HUDEP-2 (cell line): ENCODE measurements around the gene INPP5D.
A peak's percentile ranks its signal among the peaks of the same experiment; 100 is the strongest.

Experiments used
- DNase-seq, 76 experiments: peaks; one replicate each; lab custom pipeline; 2025; ENCODE audit not compliant: unreplicated experiment in 76 of 76; lab: John Stamatoyannopoulos, UW

INPP5D gene

DNA sequence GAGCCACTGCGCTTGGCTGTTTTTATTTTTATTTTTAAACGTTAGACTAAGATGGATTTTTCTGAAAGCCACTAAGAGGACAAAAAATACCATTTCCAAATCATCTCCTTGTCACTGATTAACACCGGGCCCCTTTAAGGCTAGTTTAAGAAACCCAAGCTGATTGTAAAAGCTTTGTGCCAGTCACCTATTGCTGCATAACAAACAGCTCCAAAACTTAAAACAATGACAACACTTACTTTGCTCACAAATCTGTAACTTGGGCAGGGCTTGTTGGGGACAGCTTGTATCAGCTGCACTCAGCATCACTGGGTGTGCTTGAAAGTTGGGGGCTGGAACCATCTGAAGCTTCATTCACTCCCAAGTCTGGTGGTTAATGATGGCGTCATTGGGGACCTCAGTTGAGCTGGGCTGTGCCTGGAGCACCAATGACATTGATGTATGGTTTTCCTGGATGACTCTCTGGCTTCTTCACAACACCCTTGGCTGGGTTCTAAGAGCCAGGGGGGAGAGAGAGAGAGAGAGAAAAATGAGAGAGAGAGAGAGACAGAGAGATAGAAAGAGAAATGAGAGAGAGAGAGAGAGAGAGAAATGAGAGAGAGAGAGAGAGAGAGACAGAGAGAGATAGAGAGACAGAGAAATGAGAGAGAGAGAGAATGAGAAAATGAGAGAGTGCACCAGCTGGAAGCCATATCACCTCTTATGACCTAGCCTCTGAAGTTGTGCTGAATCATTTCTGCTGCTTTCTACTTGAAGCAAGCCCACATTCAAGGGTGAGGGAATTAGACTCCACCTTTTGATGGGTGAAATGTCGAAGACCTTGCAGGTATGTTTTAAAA lies 165.3 kb downstream of the INPP5D start:
- peak in 1 of 76 experiments; percentile 7 for DNase-seq

DNA sequence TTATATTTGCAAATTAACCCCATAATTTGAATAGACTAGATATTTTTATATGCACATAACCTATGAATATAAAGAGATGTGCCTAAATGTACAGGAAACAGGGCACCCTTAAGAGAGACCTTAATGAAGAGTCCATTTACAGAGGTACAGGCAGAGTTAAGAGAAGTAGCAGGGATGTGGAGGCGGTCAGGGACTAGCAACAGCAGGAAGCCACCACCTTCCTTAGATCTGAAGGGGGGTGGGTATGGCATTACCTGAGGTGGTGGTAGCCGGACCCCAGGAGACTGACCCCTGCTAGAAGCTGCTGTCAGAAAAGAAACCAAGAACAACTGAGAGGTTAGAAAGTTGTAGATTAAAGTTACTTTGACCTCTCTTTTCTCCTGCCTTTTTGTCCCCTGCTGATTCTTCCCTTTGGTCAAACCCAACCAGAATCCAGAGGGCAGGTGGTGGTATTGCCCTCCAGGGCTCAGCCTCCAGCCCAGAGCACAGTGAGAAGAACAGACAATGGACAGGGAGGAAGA lies 166.4 kb downstream of the INPP5D start:
- DNase-seq, result no peak

- no peak for DNase-seq
Observed at GRCh38 chr2:233227346-233227978, 167.3 kb downstream of the INPP5D start.

DNA sequence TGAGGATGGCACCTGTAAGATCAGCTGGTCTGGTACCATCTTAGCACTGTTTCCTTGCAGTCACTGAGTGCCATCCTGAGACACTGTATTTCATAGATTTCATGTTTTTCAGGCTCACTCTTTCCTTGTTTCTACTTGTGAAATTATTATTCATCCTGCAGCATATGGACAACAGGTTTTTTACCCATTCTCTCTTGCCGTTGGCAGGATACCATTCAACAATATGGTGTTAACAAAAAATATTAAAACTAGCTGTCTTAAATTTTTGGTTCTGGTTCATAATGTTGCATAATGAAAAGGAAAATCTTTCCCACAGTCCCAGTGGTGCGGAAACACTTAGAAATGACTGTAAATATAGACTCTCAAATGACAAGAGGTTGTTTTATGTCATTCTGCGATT lies 168.2 kb downstream of the INPP5D start:
- DNase-seq, result no peak

- no peak for DNase-seq
Observed at GRCh38 chr2:233233618-233234230, 173.6 kb downstream of the INPP5D start.

DNA sequence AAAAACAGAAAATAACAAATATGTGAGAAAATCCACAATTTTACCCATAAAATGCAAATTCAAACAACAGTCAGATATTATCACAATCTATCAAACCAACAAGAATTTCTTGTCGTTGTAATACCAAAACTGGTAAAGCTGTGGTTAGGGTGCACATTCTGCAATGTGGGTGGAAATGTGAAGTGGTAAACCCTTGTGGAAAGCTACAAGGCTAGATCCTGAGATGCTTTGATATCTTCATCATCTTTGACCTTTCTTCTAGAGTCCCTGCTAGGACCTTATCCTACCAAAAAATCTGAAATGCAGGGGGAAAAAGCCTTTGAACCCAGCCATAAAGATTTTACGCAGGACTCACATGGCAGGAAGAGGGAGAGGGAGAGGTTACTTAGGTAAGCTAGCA lies 174.1 kb downstream of the INPP5D start:
- no peak for DNase-seq

DNA sequence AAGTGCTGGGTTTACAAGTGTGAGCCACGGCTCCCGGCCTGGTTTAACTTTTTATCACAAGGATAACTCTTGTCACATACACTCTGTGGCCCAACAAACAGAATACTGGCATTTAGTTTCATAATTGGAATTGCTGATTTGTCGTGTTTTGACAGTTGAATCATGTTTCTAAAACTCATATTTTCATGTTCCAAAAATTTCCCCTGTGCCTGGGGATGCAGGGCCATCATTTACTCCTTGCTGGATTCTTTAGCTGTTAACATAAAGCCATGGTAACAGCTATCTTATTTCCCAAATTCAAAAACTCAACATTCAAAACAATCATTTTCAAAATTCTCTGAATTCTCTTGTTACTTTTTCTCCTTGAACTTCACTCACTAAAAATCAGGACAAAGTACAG lies 174.9 kb downstream of the INPP5D start:
- DNase-seq, result no peak

GRCh38 chr2:233235977-233236376 lies 175.8 kb downstream of the INPP5D start:
- DNase-seq, result no peak

DNA sequence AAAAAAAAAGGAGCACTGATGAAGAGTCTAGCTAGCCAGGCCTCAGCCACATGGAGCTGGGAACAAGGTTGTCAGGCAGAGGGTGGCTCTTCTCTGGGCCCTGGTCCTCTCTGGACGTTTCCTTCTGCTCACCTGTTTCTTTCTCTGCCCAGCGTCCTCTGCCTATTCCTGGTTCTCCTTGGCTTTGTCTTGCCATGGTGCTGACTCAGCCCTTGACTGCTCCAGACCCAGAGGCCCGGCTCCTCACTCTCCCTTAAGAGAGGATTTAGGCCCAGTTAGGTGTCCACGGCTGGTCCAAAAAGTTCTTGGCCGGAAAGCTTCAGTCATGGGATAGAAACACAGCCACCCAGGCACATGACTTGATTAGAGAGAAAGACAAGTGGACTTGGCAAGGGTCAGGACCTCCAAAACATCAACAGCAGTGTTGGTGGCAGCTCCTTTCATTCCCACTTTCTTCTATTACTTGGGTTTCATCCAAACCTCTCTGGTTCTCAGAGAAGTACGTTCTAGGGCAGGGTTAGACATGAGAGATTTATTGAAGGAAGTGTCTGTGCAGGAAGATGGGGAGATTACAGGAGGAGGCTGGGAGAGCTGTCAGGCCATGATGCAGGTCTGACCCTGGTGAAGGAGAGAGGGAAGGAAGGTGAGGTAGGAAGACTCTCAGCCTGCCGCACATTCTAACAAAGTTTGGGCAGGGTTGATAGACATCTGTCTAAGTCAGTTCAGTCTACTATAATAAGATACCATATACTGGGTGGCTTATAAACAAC lies 176.9 kb downstream of the INPP5D start:
- no peak for DNase-seq

DNA sequence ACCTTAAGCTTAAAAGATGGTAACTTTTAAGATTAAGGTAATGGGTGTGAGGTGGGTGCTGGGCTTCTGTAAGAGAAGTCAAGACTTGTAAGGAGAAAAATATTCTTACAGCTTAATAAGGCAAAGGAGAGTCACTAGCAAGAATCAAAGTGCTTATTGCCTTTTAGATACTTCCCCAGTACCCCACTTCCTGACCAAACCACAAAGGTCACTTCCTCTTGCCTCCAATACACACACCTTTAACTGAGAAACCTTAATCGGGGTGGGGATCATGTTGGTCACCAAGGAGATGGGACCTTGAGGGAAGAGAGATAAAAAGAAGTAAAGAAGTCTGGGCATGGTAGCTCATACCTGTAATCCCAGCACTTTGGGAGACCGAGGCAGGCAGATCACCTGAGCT lies 180.8 kb downstream of the INPP5D start:
- no peak for DNase-seq

DNA sequence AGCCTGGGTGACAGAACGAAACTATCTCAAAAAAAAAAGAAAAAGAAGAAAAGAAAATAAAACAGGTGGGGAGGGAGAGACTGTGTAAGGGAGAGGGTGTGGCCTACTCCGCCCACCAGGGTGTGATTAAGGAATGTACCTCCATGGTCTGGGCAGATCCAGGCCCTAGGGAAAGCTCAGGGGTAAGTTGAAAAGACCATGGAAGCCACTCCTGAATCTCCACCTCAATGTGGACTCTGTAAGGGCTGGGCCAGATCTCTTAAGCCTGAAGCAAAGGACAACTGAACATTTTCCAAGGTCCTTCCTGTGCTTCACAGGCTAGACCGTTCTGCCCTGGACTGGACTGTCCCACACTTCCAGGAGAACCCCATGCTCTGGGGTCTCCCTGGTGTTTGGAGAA lies 181.7 kb downstream of the INPP5D start:
- DNase-seq, result no peak

GRCh38 chr2:233242231-233242927 lies 182.2 kb downstream of the INPP5D start:
- DNase-seq, result no peak

DNA sequence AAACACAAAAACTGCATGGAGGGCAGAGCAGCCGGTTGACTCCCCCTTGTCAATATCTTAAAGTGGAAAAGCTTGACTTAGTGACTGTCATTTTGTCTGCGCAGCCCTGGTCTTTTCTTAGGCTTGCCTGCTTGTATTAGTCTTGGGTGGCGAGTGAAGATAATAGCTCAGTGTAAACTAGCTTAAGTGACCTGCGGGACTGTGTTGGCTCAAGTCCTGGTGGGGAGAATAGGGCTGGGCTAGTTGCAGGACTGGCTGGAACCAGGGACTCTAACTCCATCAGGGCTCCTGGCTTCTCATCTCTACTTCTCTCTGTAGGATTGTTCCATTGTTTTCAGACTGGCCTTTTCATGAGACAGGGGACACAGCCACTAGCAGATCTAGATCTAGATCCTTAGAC lies 183.2 kb downstream of the INPP5D start:
- DNase-seq, result no peak

- DNase-seq, result no peak
Observed at GRCh38 chr2:233244818-233245217, 184.7 kb downstream of the INPP5D start.

DNA sequence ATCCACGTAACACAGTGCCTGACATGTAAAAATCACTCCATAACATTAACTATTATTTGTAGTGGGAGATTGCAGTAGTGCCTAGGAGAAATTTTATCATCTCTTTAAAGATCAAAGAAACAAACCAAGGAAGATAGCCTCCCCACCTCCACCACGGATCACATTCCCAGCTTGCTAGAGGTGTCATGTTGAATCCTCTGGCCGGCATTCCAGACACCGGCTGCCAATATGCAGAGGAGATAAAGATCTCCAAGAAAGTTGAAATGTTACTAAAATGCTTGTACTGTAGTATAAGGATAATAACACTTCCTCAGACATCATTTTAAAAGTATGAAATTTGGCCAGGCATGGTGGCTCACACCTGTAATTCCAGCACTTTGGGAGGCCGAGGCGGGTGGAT lies 185.3 kb downstream of the INPP5D start:
- no peak for DNase-seq

DNA sequence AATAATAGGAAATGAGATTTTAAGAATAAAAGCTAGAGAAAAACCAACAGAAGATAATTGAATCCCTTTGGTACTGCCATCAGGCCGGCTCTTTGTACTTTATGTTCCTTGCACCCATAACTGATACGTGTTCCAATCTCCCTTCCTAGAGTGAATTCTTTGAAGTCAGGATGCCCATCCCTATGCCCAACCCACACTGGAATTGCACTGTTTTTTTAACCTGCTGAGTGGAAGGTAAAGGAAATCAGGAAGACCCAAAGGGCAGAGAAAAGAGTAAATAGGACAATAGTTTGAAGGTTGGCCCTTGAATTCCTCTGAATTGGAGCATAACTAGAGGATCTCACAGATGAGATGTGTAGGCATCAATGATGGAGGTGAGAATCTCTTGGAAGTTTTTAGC lies 187.0 kb downstream of the INPP5D start:
- no peak for DNase-seq

DNA sequence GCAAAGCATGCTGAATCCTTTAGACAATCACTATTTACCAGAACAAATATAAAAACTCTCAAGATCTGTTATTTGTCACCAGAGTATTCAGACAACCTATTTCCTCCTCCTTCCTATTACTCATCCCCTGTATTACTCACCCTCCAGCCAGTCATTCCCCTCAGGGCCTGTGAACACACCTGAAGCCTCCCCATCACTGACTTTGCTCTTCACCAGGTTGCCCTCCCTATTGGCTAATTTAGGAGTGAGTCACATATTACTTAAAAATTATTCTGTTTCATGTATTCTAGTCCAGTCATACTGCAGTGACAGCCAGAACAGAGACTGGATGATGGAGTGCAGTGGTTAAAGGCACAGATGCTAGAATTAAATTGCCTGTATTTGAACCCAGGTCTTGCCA lies 187.6 kb downstream of the INPP5D start:
- DNase-seq, result no peak

GRCh38 chr2:233248999-233249398 lies 188.9 kb downstream of the INPP5D start:
- DNase-seq, result no peak

DNA sequence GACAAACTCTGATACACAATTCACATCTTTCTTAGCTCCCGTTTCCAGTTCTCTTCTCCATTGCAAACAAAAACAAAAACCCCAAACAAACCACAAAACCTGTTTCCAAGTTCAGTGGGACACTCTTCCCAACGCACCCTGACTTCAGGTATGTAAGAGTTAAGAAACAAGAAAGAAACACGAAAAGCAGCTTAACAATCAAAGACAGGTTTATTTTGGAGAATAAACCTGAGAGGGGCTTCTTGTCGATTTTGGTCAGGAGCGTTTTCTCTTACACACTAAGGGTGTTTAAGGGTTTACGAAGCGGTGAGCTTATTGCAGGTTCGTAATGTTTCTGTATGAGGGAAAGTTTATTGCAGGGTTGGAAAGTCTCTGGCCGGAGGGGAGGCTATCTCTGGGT lies 190.4 kb downstream of the INPP5D start:
- no peak for DNase-seq

DNA sequence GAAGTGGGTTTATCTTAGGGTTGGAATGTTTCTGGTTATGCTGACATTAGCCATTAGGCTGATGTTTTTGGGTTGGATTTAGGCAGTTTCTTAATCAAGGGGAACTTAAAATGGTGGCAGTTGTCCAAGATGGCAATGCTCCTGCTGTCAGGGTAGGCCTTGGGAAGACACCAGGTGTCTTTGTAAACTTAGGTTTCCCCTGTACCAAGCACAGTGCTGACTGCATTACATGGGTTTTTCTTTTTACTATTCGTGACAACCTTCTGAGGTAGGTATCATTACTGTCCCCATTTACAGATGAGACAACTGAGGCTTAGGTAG lies 190.8 kb downstream of the INPP5D start:
- DNase-seq, result no peak
